Fibroblast of lung (primary cell): ENCODE measurements around the gene ARFRP1. TPM values are rescaled to one million over a fixed set of nuclear protein-coding genes. Genes with fewer than 3 reads are reported as not detected.

Experiments
- DNase-seq, 2 donors: peaks; one replicate each; pipeline versions ENCODE4 v3.0.0 to v3.0.0-alpha.2; 2010; ENCODE audit warnings: low read depth in 2 of 2
- H2AFZ ChIP-seq: 2 replicates; pipeline ENCODE4 v1.5.1; 2012; ENCODE audit warnings: low read length, control low read depth, inconsistent platforms
- H3K27ac ChIP-seq: 2 replicates; pipeline ENCODE4 v1.5.1; 2011; ENCODE audit warnings: low read length, control low read depth; ENCODE audit not compliant: insufficient read depth
- H3K27me3 ChIP-seq: 2 replicates; pipeline ENCODE4 v1.5.1; 2011; ENCODE audit warnings: mild to moderate bottlenecking, low read length; ENCODE audit not compliant: control insufficient read depth, insufficient read depth
- H3K36me3 ChIP-seq: 2 replicates; pipeline ENCODE4 v1.5.1; 2011; ENCODE audit warnings: low read length; ENCODE audit not compliant: control insufficient read depth, insufficient read depth
- H3K4me1 ChIP-seq: 2 replicates; pipeline ENCODE4 v1.5.1; 2011; ENCODE audit warnings: low read length; ENCODE audit not compliant: control insufficient read depth, insufficient read depth; ENCODE audit errors: extremely low read depth
- H3K4me2 ChIP-seq: 2 replicates; pipeline ENCODE4 v1.5.1; 2011; ENCODE audit warnings: low read length, control low read depth; ENCODE audit not compliant: insufficient read depth; ENCODE audit errors: extremely low read depth
- H3K4me3 ChIP-seq, 4 experiments: fragments of 200-600 bp in 1 of 4; sonication (generic) in 1 of 4; replicated peaks in 1 of 4; 2 replicates each; pipeline ENCODE4 v1.5.1; 2011 to 2016; ENCODE audit warnings: low read length in 4 of 4, low read depth in 3 of 4, mild to moderate bottlenecking in 3 of 4, control low read depth in 2 of 4, inconsistent platforms in 1 of 4, mixed read lengths in 1 of 4; ENCODE audit not compliant: insufficient read depth in 1 of 4; ENCODE audit errors: control extremely low read depth in 1 of 4
- H3K79me2 ChIP-seq: 2 replicates; pipeline ENCODE4 v1.5.1; 2012; ENCODE audit warnings: mild to moderate bottlenecking, low read length, inconsistent platforms; ENCODE audit not compliant: control insufficient read depth, insufficient read depth
- H3K9ac ChIP-seq: 2 replicates; pipeline ENCODE4 v1.5.1; 2011; ENCODE audit warnings: mild to moderate bottlenecking, low read length, control low read depth; ENCODE audit not compliant: insufficient read depth
- H3K9me3 ChIP-seq: 2 replicates; pipeline ENCODE4 v1.5.1; 2012; ENCODE audit warnings: low read depth, low read length; ENCODE audit not compliant: control insufficient read depth, insufficient read depth
- H4K20me1 ChIP-seq: 2 replicates; pipeline ENCODE4 v1.5.1; 2011; ENCODE audit warnings: low read length; ENCODE audit not compliant: control insufficient read depth, insufficient read depth; ENCODE audit errors: extremely low read depth
- EZH2 ChIP-seq: IDR thresholded peaks from 2 replicates; pipeline ENCODE4 v1.5.1; 2012; ENCODE audit warnings: low read length, control low read depth, mild to moderate bottlenecking; ENCODE audit errors: missing control alignments
- polyA plus RNA-seq, 2 donors: library from polyadenylated mRNA; depleted of rRNA in 1 of 2; stranded (reverse) in 1 of 2; unstranded in 1 of 2; fragments of >200 nt; gene quantifications; 2 replicates each; pipeline ENCODE4 v1.2.1, GENCODE V29; 2011 to 2012; ENCODE audit warnings: missing spikeins in 1 of 2
- total RNA-seq: library from RNA; depleted of rRNA; stranded (reverse); fragments of >200 nt; gene quantifications from 2 replicates; pipeline ENCODE4 v1.2.1, GENCODE V29; 2014
- TF ChIP-seq, protein P1 (sequence below), 2 donors: IDR thresholded peaks in 1 of 2; conservative IDR thresholded peaks in 1 of 2; 1 replicate in 1 of 2; 2 replicates in 1 of 2; pipeline ENCODE4 v1.5.1; 2011 to 2012; ENCODE audit warnings: low read length in 2 of 2, control low read depth in 1 of 2, inconsistent platforms in 1 of 2, low read depth in 1 of 2, mild to moderate bottlenecking in 1 of 2

The ARFRP1 gene
- total and polyA plus RNA-seq, 2 donors (not counting 1 experiment from before 2014, with no cell fraction given), result 34.6 to 35.0 TPM

- no peak for DNase-seq
- Histone ChIP-seq H3K9me3 (no peaks in the 10 kb centered on the region), H2AFZ (no peak overlapping the region), H4K20me1 (no peaks in the 10 kb centered on the region), H3K79me2 (peaks cover 6% of the 10 kb centered on the region), H3K27ac (no peak overlapping the region), H3K4me1 (no peaks in the 10 kb centered on the region), H3K4me2 (no peak overlapping the region), H3K4me3 (no peak overlapping the region), H3K36me3 (peaks cover 22% of the 10 kb centered on the region), H3K9ac (no peak overlapping the region), H3K27me3 (no peaks in the 10 kb centered on the region)
- no peak for TF ChIP-seq EZH2
- TF ChIP-seq, protein P1, sequence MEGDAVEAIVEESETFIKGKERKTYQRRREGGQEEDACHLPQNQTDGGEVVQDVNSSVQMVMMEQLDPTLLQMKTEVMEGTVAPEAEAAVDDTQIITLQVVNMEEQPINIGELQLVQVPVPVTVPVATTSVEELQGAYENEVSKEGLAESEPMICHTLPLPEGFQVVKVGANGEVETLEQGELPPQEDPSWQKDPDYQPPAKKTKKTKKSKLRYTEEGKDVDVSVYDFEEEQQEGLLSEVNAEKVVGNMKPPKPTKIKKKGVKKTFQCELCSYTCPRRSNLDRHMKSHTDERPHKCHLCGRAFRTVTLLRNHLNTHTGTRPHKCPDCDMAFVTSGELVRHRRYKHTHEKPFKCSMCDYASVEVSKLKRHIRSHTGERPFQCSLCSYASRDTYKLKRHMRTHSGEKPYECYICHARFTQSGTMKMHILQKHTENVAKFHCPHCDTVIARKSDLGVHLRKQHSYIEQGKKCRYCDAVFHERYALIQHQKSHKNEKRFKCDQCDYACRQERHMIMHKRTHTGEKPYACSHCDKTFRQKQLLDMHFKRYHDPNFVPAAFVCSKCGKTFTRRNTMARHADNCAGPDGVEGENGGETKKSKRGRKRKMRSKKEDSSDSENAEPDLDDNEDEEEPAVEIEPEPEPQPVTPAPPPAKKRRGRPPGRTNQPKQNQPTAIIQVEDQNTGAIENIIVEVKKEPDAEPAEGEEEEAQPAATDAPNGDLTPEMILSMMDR (conservative IDR thresholded peaks at IDR 0.05 in 1 of 2, IDR thresholded peaks at IDR 0.05 in 1 of 2; ENCODE audit: low read depth in 1 of 2, low read length in 2 of 2), result no peak
Measured at GRCh38 chr20:63668351-63668750, 39.4 kb downstream of the ARFRP1 start.

GRCh38 chr20:63667858-63668257, 39.9 kb downstream of the ARFRP1 start:
- TF ChIP-seq, protein P1 (conservative IDR thresholded peaks at IDR 0.05 in 1 of 2, IDR thresholded peaks at IDR 0.05 in 1 of 2; ENCODE audit: low read depth in 1 of 2, low read length in 2 of 2), result no peak
- TF ChIP-seq EZH2, result no peak

GRCh38 chr20:63665708-63666107, 42.1 kb downstream of the ARFRP1 start:
- DNase-seq, result no peak
- no peaks in the 10 kb centered on the region for H3K4me1 ChIP-seq
- TF ChIP-seq, protein P1 (conservative IDR thresholded peaks at IDR 0.05 in 1 of 2, IDR thresholded peaks at IDR 0.05 in 1 of 2; ENCODE audit: low read depth in 1 of 2, low read length in 2 of 2), result no peak
- TF ChIP-seq EZH2, result no peak
- no peak overlapping the region for H3K4me2 ChIP-seq
- no peak overlapping the region for H3K4me3 ChIP-seq
- H3K36me3 ChIP-seq, result peaks cover 29% of the 10 kb centered on the region
- H3K27ac ChIP-seq, result no peak overlapping the region
- peaks cover 14% of the 10 kb centered on the region for H3K79me2 ChIP-seq
- H3K9ac ChIP-seq, result no peak overlapping the region
- H3K9me3 ChIP-seq, result no peaks in the 10 kb centered on the region
- no peak overlapping the region for H2AFZ ChIP-seq
- H4K20me1 ChIP-seq, result no peaks in the 10 kb centered on the region
- H3K27me3 ChIP-seq, result no peaks in the 10 kb centered on the region

More at GRCh38 chr20:63667858-63668257, 39.9 kb downstream of the ARFRP1 start:
- H4K20me1 ChIP-seq, result no peaks in the 10 kb centered on the region
- H3K27ac ChIP-seq, result no peak overlapping the region
- H3K4me3 ChIP-seq, result no peak overlapping the region
- H2AFZ ChIP-seq, result no peak overlapping the region
- H3K36me3 ChIP-seq, result peaks cover 25% of the 10 kb centered on the region
- H3K27me3 ChIP-seq, result no peaks in the 10 kb centered on the region
- H3K9me3 ChIP-seq, result no peaks in the 10 kb centered on the region
- peaks cover 6% of the 10 kb centered on the region for H3K79me2 ChIP-seq
- no peak overlapping the region for H3K4me2 ChIP-seq
- DNase-seq, result no peak
- H3K4me1 ChIP-seq, result no peaks in the 10 kb centered on the region
- no peak overlapping the region for H3K9ac ChIP-seq
